GM12878 (cell line): ENCODE data around the gene AKR1B15. TPM values are rescaled to one million over a fixed set of nuclear protein-coding genes. Genes with fewer than 3 reads are reported as not detected.

Experiments
- ATAC-seq: fragments of 200-7000 bp; cut with Tn5 transposase; 3 replicates; pipeline ENCODE4 v1.9.1; 2020; ENCODE audit warnings: mild to moderate bottlenecking, moderate library complexity
- BruUV-seq: library from RNA; stranded (reverse); fragments of 400-500 nt; replicated peaks from 2 replicates; lab custom pipeline; 2021; lab: Mats Ljungman, UMichigan
- CTCF ChIA-PET: fragments of 300-600 bp; sonication (Branson Sonifier 250); formaldehyde crosslinking; extraction: SDS; loops from one replicate; lab custom pipeline; 2021; ENCODE audit warnings: inconsistent platforms; lab: Yijun Ruan, JAX
- POLR2A ChIA-PET: fragments of 350-600 bp; formaldehyde crosslinking; extraction: SDS; loops from one replicate; lab custom pipeline; 2021; ENCODE audit warnings: inconsistent platforms; lab: Charles Lee
- RAD21 ChIA-PET: fragments of 300-600 bp; sonication (Branson Sonifier 250); formaldehyde crosslinking; loops from one replicate; lab custom pipeline; 2023; ENCODE audit warnings: antibody characterized with exemption; ENCODE audit not compliant: unreplicated experiment; lab: Charles Lee
- SMC1A ChIA-PET: fragments of 300-600 bp; sonication (Branson Sonifier 250); formaldehyde crosslinking; loops from one replicate; lab custom pipeline; 2023; ENCODE audit not compliant: unreplicated experiment, uncharacterized antibody; lab: Charles Lee
- DNase-seq: peaks from one replicate; pipeline ENCODE4 v3.0.0-alpha.2; 2011; ENCODE audit warnings: low read depth, low spot score
- FAIRE-seq: peaks from 3 replicates; lab custom pipeline; 2011; peaks lifted over from hg19 to GRCh38; lab: Jason Lieb, UNC
- H2AFZ ChIP-seq: 2 replicates; pipeline ENCODE4 v1.6.0; 2011; ENCODE audit warnings: low read depth, low read length, control low read depth; ENCODE audit not compliant: control insufficient read depth
- H3K27ac ChIP-seq: 2 replicates; pipeline ENCODE4 v1.5.1; 2011; ENCODE audit warnings: control low read depth; ENCODE audit not compliant: control insufficient read depth, insufficient read depth
- H3K27me3 ChIP-seq, 2 experiments: replicated peaks in 1 of 2; 2 replicates each; pipeline versions ENCODE4 v1.6.0 to v1.6.1; 2011; ENCODE audit warnings: low read length in 1 of 2; ENCODE audit not compliant: control insufficient read depth in 2 of 2, insufficient read depth in 2 of 2
- H3K36me3 ChIP-seq, 2 experiments: 2 replicates each; pipeline ENCODE4 v1.5.1; 2011; ENCODE audit warnings: low read length in 1 of 2; ENCODE audit not compliant: control insufficient read depth in 2 of 2, insufficient read depth in 2 of 2
- H3K4me1 ChIP-seq: 2 replicates; pipeline ENCODE4 v1.6.1; 2011; ENCODE audit warnings: mild to moderate bottlenecking, low read length, moderate library complexity, mixed read lengths; ENCODE audit not compliant: control insufficient read depth, insufficient read depth
- H3K4me2 ChIP-seq: 2 replicates; pipeline ENCODE4 v1.6.0; 2011; ENCODE audit warnings: control low read depth; ENCODE audit not compliant: control insufficient read depth, insufficient read depth
- H3K4me3 ChIP-seq: fragments of 200-600 bp; sonication (generic); 2 replicates; pipeline ENCODE4 v1.5.1; 2016
- H3K79me2 ChIP-seq: 2 replicates; pipeline ENCODE4 v1.6.0; 2011; ENCODE audit warnings: low read length; ENCODE audit not compliant: control insufficient read depth, insufficient read depth
- H3K9ac ChIP-seq: 2 replicates; pipeline ENCODE4 v1.8.0; 2011; ENCODE audit warnings: low read length, control low read depth, mixed read lengths; ENCODE audit not compliant: control insufficient read depth, insufficient read depth
- H3K9me3 ChIP-seq: replicated peaks from 3 replicates; pipeline ENCODE4 v1.5.1; 2011; ENCODE audit warnings: mild to moderate bottlenecking, low read length; ENCODE audit not compliant: control insufficient read depth, insufficient read depth
- H4K20me1 ChIP-seq: 2 replicates; pipeline ENCODE4 v1.6.0; 2011; ENCODE audit not compliant: control insufficient read depth, insufficient read depth
- ATF7 ChIP-seq: fragments of 450-650 bp; IDR thresholded peaks from 2 replicates; pipeline ENCODE4 v1.6.1; 2016; ENCODE audit warnings: low read depth, mild to moderate bottlenecking
- CTCF ChIP-seq, 3 experiments: IDR thresholded peaks in 2 of 3; conservative IDR thresholded peaks in 1 of 3; 2 replicates each; pipeline ENCODE4 v1.5.1; 2011; ENCODE audit warnings: low read depth in 3 of 3, low read length in 3 of 3, mild to moderate bottlenecking in 3 of 3, control low read depth in 2 of 3, moderate library complexity in 2 of 3, inconsistent platforms in 1 of 3, mixed read lengths in 1 of 3; ENCODE audit not compliant: control insufficient read depth in 2 of 3, insufficient read depth in 1 of 3; ENCODE audit errors: extremely low read depth in 1 of 3
- KAT2A ChIP-seq: conservative IDR thresholded peaks from 2 replicates; pipeline ENCODE4 v1.6.1; 2011; ENCODE audit warnings: low read depth, low read length; ENCODE audit not compliant: control insufficient read depth
- MTA2 ChIP-seq: fragments of 450-650 bp; IDR thresholded peaks from 2 replicates; pipeline ENCODE4 v1.6.1; 2016; ENCODE audit warnings: low read depth, mild to moderate bottlenecking, moderate library complexity
- SP1 ChIP-seq: IDR thresholded peaks from one replicate; pipeline ENCODE4 v1.6.1; 2011; ENCODE audit warnings: low read depth, low read length
- TCF12 ChIP-seq: IDR thresholded peaks from 2 replicates; pipeline ENCODE4 v1.6.1; 2011; ENCODE audit warnings: low read depth, mild to moderate bottlenecking, low read length
- WGBS: methylation state at CpG from one replicate; pipeline ENCODE4 v1.1.6; 2016; ENCODE audit warnings: low lambda C conversion rate; ENCODE audit not compliant: insufficient replicate concordance, insufficient coverage; ENCODE audit errors: missing lambda C conversion rate; 5-methylcytosine and 5-hydroxymethylcytosine counted together
- in situ Hi-C: fragments of 300-500 bp; cut with MboI; formaldehyde crosslinking; loops from 9 replicates; pipeline ENCODE4 v1.14.3; 2018; ENCODE audit warnings: mixed read lengths
- intact Hi-C: fragments of 100-400 bp; cut with micrococcal nuclease; formaldehyde crosslinking; loops from one replicate; pipeline ENCODE4 v1.14.2; 2022; ENCODE audit not compliant: unreplicated experiment
- polyA plus RNA-seq, 11 experiments: library from polyadenylated mRNA; depleted of rRNA in 4 of 11; unstranded in 6 of 11; stranded (reverse) in 5 of 11; fragments of >200 nt; fragmentation: Nextera tagmentation in 4 of 11; fragmentation: Illumina TruSeq in 1 of 11; extraction: Ambion mirVana in 4 of 11; extraction: Trizol in 1 of 11; gene quantifications; 1 replicate in 1 of 11; 2 replicates in 10 of 11; pipeline versions ENCODE4 v1.2.1 to v1.2.3, GENCODE V29; 2011 to 2016; ENCODE audit warnings: inconsistent platforms in 2 of 11, missing spikeins in 2 of 11, low read depth in 1 of 11
- total RNA-seq, 4 experiments: library from RNA; depleted of rRNA in 3 of 4; stranded (reverse); fragments of >200 nt in 3 of 4; fragmentation: Illumina TruSeq in 1 of 4; extraction: Trizol in 1 of 4; gene quantifications; 2 replicates each; pipeline versions ENCODE4 v1.2.1 to v1.2.3, GENCODE V29; 2013 to 2021

AKR1B15 gene
- total and polyA plus RNA-seq, 10 of the 15 experiments (the other 5 are each of a cell fraction or from before 2014, with no cell fraction given) = 0.06 TPM; not detected in 9

DNA sequence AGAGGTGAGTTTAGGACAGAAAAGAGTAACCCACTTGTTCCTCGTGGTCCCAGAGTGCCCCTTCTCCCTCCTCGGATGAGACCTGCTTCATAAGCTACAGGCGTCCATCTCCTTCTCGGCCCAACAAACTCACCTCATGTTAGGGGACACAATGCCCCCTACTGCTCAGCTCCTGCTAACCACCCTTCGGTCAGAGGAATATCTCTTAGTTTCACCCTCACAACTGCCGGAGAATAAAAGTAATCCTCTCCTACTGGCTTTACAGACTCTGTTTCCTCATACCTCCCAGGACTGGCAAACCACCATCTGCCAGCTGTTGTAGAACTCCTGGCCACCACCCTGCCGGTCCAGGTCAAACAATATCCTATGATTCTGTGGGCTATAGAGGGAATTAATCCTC is 3.2 kb downstream of the AKR1B15 start:
- no peaks in the 10 kb centered on the region for H3K36me3 ChIP-seq
- no peaks in the 10 kb centered on the region for H3K79me2 ChIP-seq
- ChIA-PET CTCF (interaction anchor here (0.7 to 2.9 kb wide), 7 partner anchors 9 to 119 kb away, joined by 3 to 18 read pairs (median 3); no protein-coding TSS in a partner anchor), SMC1A (interaction anchor here (0.9 to 3.3 kb wide), 5 partner anchors 13 to 122 kb away, joined by 3 to 10 read pairs (median 5); no protein-coding TSS in a partner anchor), RAD21 (interaction anchor here (0.5 to 1.5 kb wide), 4 partner anchors 38 to 119 kb away, joined by 3 to 8 read pairs (median 4); no protein-coding TSS in a partner anchor), POLR2A (no interaction called here)
- WGBS = 71% methylated on average over 7 of the region's 7 CpGs
- no peak overlapping the region for H3K4me3 ChIP-seq
- peaks cover 26% of the 10 kb centered on the region for H3K4me1 ChIP-seq
- in situ Hi-C loops = no loop called here
- H3K9me3 ChIP-seq = no peaks in the 10 kb centered on the region
- no peak overlapping the region for H2AFZ ChIP-seq
- no peak for DNase-seq
- no peaks in the 10 kb centered on the region for H3K27me3 ChIP-seq
- no peak overlapping the region for H3K27ac ChIP-seq
- no peaks in the 10 kb centered on the region for H4K20me1 ChIP-seq
- intact Hi-C loops = no loop called here
- ATAC-seq = no peak
- no peak for FAIRE-seq
- H3K4me2 ChIP-seq = no peak overlapping the region
- no peak overlapping the region for H3K9ac ChIP-seq
- no TSS peak for BruUV-seq
- TF ChIP-seq MTA2 (no peak), SP1 (no peak), TCF12 (no peak), ATF7 (no peak), CTCF (IDR thresholded peaks at IDR 0.05 in 2 of 3, conservative IDR thresholded peaks at IDR 0.05 in 1 of 3; ENCODE audit: control insufficient read depth in 2 of 3, extremely low read depth in 1 of 3, insufficient read depth in 1 of 3, low read depth in 3 of 3, low read length in 3 of 3) (no peak; a peak in 1 of 6 replicates), KAT2A (no peak)
